ENCODE measurements around the gene LPGAT1. TPM values are rescaled to one million over a fixed set of nuclear protein-coding genes. Genes with fewer than 3 reads are reported as not detected.
"Not testable (repeated sequence)": the region's sequence is repeated elsewhere in the genome, so short reads cannot be mapped to it uniquely, and the experiment has no call there.

LPGAT1 gene
- total RNA-seq, 1 experiment from 2014 or later: 27.6 TPM

- no peak for DNase-seq (ENCODE audit: low spot score)
Measured at GRCh38 chr1:211704543-211704942, 126.0 kb downstream of the LPGAT1 start.

GRCh38 chr1:211703812-211704537 lies 126.6 kb downstream of the LPGAT1 start:
- DNase-seq (ENCODE audit: low spot score): no peak

- no peak for DNase-seq (ENCODE audit: low spot score)
Measured at GRCh38 chr1:211701733-211702132, 128.8 kb downstream of the LPGAT1 start.

- no peak for DNase-seq (ENCODE audit: low spot score)
Measured at GRCh38 chr1:211699059-211699458, 131.5 kb downstream of the LPGAT1 start.

- peak; percentile 38 for DNase-seq (ENCODE audit: low spot score)
Measured at GRCh38 chr1:211698161-211699026, 132.2 kb downstream of the LPGAT1 start.

- no peak for DNase-seq (ENCODE audit: low spot score)
Measured at GRCh38 chr1:211697356-211697755, 133.2 kb downstream of the LPGAT1 start.

- DNase-seq (ENCODE audit: low spot score): no peak
Measured at GRCh38 chr1:211695135-211695816, 135.3 kb downstream of the LPGAT1 start.

- not testable (repeated sequence) for DNase-seq (ENCODE audit: low spot score)
Measured at GRCh38 chr1:211693911-211694310, 136.7 kb downstream of the LPGAT1 start.

Other genes with a start within 250 kb of the LPGAT1 start
- gene NEK2, start 155.1 kb downstream of the LPGAT1 start, total RNA-seq (2014; rRNA removed; shearing (Covaris generic)): 37.0 and 53.1 TPM in 2 replicates
- 20.4 and 25.8 TPM in 2 replicates for gene INTS7, start 204.8 kb upstream of the LPGAT1 start, total RNA-seq (2014; rRNA removed; shearing (Covaris generic))
- gene DTL, start 205.0 kb upstream of the LPGAT1 start, total RNA-seq (2014; rRNA removed; shearing (Covaris generic)): 33.2 and 34.5 TPM in 2 replicates

All from H4 (cell line).